GM18867 (cell line): ENCODE measurements around the gene NKAIN4.

Experiments
- ATAC-seq: cut with Tn5 transposase; IDR thresholded peaks from one replicate; pipeline ENCODE4 v1.9.1; 2021; ENCODE audit warnings: mild to moderate bottlenecking, moderate library complexity; ENCODE audit not compliant: unreplicated experiment

Gene NKAIN4

DNA sequence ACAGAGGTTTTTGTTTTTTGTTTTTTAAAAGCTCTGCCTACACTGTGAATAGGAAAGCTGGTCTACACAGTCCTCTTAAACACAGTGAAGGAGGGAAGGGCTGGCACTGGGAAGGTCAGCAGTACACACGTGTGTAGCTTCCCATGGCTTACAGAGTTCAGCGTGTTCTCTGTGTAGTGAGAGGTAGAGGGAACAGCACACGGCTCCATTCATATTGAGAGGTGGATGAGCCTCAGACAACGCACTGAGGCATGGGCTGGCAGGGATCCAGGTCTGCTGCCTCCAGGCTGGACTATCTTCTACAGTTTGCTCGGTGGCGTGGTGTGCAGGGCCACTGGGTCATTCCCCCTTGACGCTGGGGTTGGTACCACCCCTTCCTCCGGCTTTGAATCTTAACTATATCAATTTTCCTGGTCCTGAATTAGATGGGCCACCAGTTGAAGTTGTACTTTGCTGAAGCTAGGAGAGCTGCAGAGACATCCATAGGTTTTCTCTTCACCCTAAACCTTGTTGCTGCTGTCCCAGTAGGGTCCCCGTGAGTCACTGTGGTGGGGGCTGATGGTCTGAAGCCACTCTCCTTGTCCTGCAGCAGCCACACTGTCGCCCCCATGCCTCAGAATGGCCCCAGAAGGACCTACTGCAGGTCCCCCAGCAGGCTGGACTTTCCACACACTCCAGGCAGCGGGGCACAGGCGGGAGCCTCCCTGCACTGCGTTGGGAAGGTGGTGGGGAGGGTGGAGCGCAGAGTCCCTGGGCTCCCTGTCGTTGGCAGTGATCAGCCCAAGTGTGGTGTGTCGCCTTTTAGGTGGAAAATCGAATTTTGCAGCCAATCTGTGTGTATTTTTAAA is 20.3 kb upstream of the NKAIN4 start:
- no peak for ATAC-seq

DNA sequence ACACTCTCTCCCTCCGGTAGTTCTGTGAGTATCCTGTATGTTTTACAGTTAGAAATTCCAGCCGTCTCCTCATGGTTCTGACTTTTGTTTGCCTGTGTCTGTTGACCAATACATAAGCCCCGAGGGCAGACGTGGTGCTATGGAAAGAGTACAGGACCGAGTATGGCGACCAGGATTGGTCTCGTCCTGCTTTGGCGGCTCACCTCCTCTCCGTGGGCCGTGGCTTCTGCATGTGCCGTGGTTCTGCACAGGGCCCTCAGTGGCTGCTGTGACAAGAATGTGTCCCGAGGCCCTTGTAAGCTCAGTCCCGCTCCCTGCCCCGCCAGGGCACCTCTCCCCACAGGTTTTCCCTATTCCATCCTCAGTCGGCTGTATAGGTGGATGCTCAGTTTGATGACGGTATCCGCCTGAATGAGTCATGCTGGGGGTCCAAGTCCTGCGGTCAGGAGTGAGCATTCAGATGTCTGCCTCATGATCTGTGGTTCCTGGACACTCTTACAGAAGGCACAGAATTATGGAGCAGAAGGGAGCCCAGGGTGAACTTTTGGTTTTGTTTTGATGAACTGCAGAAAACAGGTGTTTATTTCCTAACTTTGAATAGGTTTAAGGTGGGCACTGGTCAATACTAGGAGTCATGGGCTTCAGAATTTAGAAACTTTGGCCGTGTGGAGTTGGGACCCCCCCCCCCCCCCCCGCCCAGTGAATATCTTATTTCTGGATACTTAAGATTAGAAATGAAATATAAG is 19.5 kb upstream of the NKAIN4 start:
- no peak for ATAC-seq

DNA sequence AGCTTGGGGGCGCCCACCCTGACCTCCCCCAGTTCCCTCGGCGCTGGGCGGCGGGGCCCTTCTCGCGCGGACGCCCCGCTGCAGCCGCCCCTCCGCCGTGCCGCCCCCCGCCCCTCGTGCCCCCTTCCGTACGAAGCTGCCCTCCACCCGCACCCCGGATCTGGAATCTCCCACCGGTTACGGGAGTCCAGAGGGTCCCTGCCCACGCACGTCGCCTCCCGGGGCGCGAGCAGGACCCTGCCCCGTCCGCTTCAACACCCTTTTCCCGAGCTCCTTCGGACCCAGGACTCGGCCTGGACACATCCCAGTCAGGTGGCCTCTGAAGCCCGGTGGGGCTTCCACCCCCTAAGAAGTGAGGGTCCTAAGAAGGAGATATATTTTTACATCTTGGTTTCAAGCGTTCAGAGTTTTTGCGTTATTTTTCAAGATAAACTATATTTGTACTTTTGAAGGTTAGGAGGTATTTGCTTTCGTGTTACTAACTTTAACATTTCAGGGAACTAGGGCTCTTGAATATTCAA is 18.9 kb upstream of the NKAIN4 start:
- no peak for ATAC-seq

DNA sequence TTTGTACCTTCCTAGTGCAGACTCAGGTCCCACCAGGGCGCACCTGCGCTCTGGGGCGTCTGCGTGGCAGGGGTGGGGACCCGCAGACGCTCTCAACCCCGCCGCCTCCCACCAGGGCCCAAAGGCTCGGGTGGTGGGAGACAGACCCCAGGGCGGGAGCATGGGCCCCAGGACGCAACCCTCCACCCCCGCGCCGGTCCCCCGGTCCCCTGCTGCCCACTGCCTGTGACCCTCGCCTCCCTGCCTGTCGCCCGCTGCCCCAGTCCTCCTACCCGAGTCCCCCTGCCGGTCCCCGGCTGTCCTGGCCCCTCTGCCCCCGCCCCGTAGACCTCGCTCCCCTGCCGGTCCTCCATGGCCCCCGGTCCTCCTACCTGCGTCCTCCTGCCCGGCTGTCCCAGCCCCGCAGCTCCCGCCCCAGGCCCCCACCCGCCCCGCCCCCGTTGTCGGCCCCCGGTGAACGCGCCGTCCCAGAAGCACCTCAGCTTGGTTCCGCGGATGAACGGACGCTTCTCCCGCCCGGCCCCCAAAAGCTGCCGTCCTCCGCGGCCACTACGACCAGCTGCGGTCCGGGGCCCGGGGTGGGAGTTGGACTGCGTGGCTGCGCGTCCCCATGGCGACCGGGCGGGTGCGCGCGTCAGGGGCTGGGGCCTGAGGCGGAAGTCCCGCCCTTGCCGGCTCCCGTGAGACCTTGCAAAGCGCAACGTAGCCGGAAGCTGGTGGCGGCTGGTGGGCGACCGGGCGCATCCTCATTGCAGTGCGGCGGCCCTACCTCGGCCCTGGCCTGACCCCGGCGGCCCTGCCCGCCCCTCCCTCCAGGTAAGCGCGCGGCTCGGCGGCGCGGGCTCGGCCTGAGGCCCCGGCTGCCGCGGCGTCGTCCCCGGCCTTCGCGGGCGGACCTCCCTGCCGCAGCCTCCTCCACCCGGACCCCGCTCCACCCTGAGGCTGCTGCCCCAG is 18.1 kb upstream of the NKAIN4 start, which contains the start of gene ARFGAP1:
TSS of gene ARFGAP1 (plus strand) at position 709 of the 954 bp plus-strand sequence. CDS start 2,768 bp downstream, outside the sequence.
- ATAC-seq: peak; percentile 90

DNA sequence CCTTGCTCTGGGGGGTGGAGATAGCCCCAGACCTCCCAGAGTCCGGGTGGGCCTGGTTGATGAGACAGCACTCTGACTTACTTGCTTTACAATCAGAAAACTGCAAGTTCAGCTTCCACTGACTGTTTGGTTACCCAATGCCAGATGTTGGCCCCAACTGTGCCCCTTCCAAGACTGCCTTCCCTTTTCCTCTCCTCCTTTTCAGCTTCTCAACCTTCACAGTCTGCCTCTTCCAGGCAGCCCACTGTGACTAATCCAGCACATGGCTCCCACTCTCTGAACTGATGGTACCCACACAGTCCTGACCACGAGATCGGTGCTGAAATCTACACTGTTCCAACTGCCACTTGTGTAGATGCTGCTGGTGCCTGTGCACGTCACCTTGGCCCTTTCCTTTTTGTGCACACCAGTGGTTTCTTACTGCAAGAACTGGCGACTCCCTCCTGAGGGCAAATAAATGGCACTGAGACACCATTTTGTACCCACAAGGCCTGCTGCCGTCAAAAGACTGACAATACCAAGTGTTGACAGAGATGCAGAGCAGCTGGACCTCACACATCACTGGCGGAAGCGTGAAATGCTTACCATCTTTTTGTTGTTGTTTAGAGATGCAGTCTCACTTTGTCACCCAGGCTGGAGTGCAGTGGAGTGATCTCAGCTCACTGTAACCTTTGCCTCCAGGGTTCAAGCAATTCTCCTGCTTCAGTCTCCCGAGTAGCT is 16.5 kb upstream of the NKAIN4 start:
- no peak for ATAC-seq

DNA sequence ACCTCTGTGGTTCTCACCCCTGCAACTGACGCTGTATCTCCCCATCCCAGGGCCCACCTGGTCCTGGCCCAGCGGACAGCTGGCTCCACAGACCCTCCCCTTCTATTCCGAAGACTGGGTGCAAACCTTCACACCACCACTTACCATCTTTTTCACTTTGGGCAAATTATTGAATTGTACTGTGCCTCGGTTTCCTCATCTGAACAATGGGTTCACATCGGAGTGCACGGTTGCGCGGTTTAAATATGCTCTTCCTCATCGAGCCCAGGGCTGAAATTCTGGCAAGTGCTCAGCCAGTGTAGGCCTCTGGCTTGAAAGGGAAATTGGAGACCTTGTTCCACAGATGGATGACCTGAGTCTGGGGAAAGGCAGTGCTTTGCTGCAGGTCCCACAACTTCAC is 15.5 kb upstream of the NKAIN4 start:
- no peak for ATAC-seq

DNA sequence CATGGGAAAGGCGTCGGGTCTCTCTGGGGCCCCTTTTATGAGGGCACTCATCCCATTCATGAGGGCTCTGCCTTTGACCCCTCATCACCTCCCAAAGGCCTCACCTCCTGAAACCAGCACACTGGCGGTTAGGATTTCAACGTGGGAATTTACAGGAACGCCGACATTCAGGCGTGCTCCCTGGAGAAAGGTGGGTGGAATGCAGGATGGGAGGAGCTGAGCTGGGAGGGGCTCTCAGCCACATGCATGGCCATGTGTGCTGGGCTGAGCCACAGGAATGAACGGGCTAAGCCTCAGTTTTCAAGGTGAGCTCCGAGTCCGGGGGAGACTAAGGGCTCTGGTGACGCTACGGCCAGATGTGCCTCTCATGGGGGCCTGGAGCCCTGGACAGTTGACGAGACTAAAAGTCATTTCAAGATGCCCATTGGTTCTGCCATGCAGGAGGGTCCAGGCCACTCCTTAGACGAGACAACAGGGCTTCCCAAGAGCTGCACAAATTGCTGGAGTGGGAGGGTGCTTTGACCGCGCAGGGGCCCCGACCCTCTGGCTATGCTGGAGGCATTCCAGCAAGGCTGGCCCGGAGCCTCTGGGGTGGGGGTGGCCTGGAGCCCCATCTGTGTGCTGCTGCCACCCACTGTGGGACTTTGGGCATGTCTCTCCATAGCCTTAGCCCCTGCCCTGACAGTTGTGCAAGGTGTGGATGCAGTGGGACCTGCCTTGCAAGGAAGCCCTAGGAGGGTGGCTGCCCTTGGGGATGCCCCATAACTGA is 14.6 kb upstream of the NKAIN4 start:
- no peak for ATAC-seq

DNA sequence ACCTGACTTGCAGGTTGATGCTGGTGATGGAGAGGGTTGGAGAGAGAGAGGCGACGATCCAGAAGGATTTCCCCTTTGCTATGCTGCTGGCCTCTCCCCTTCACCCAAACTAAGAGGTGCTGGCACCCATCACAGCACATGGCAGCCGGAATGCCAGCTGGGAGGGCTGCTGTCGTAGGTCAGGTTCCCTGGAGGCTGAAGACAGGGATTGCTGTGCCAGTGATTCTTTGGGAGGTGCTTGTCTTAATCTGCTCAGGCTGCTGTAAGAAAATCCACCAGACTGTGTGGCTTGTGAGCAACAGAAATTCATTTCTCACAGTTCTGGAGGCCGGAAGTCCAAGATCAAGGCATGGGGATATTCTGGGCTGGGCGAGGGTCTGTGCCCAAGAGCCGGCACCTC is 14.0 kb upstream of the NKAIN4 start:
- no peak for ATAC-seq

DNA sequence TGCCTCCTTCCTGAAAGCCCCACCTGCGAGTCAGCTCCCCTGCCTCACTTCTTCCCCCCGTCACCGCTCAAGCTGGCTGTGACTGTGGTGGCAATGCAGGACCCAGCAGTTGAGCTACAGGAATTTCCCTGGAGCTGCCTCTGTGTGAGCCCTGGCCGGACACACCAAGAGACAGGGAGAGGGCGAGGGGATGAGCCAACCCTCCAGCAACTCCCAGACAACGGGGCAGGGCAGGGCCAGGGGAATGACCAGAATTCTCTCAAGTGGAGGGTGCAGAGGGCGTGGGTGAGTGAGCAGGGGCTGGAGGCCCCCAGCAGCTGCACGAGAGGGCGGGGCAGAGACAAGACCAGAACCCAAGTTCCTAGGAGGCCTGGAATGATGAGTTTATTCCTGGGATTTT is 13.4 kb upstream of the NKAIN4 start:
- ATAC-seq: no peak

DNA sequence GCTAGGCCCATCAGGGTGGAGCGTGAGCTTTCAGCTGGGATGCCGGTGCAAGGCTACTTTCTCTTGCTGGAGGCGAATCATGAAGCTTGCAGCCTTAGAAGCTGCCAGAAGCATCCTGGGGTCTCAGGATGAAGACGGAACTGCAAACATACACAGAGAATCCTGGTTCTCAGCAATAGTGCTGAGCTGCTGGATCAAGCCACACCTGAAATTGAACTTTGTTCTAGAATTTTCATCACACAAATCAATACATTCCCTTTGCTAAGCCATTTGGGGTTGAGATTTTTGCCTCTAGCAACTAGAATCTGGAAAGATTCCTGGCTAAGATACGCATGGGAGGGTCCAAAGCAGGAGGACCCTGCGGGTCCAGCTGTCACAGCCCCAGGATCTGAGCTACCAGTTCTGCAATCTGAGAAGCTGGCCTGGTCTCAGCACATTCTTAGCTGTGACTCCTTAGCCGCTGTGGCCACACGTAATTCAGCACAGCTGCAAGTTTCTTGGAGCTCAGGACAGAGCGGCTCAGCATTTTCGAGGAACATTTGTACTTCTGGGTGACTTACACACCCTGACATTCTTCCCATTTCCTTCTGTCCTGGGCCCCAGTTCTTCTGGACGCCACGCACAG is 11.7 kb upstream of the NKAIN4 start:
- no peak for ATAC-seq

DNA sequence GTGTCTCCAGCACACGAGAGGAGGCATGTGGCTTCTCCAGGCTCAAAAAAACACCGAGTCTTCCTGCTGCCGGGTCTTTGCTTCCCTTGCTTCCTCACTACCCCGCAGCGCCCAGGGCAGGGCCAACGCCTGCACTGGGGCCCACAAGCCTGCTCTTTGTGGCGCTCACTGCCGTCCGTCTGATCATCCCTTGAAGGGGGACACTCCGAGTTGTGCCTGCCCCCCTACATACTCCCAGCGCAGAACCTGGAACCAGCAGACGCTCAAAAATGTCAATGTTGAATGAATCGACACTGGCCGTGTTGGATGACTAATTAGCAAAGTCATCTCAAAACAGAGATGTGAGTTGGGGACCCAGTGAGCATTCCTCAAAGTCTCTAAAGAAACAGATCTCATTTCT is 10.3 kb upstream of the NKAIN4 start:
- ATAC-seq: no peak

DNA sequence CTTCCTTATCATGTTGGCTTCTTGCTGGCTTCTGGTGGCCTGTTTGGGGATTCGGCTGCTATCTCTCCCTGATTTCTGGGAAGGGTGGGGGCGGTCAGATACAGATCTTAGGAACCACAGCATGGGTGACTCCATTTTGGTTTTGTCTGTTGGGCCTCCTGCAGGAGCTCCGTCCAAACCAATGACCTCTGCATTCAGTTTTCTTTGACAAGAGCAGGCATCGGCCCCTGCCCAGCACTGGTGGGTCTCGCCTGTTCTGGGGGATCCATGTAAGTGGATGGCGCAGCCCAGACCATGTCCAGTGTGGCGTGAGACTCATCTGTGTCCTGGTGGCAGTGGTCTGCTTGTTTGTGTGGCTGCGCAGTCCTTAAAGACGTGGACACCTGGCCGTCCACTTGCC is 9.7 kb upstream of the NKAIN4 start:
- ATAC-seq: no peak

DNA sequence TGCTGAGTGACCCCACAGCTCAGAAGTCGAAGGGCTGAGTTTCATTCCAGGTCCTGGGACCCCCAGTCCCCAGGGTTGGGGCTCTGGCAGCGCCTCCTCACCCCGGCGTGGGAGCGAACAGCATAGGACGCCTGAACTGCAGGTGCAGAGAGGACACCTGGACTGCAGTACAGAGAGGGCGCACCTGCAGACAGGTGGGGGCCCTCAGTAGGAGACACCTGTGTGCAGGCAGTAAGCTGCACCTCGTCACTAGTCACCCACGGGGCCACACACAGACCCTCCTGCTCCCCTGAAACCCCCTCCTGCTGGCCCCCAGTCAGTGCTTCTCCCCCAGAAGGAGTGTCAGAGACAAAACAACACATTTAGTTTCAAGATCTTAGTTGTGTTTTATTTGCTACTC is 8.6 kb upstream of the NKAIN4 start:
- no peak for ATAC-seq

DNA sequence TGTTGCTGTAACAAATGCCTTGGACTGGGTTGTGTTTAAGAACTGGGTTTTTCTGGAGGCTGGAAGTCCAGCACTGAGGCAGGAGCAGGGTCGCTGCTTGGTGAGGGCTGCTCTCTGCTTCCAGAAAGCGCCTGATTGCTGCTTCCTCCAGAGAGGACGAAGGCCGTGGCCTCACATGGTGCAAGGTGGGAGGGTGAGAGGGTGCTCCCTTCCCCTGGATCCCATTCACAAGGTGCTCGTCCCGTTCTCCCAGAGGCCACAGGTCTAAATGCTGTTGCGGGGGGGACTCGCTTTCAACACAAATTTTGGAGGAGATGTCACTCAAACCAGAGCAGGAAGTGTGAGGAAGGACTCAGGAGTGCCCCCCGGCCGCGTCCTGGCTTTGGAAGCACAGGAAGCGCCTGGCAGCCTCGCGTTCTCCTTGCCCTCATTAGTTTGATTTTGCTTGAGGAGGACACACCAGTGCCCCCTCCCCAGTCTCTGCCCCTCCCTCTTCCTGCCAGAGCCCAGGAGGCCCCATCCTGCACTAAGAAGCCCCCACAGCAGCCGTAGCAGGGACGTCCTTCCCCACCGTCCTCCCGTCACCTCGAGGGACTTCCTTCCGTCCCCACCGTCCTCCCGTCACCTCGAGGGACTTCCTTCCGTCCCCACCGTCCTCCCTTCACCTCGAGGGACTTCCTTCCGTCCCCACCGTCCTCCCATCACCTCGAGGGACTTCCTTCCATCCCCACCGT is 7.7 kb upstream of the NKAIN4 start:
- ATAC-seq: no peak

DNA sequence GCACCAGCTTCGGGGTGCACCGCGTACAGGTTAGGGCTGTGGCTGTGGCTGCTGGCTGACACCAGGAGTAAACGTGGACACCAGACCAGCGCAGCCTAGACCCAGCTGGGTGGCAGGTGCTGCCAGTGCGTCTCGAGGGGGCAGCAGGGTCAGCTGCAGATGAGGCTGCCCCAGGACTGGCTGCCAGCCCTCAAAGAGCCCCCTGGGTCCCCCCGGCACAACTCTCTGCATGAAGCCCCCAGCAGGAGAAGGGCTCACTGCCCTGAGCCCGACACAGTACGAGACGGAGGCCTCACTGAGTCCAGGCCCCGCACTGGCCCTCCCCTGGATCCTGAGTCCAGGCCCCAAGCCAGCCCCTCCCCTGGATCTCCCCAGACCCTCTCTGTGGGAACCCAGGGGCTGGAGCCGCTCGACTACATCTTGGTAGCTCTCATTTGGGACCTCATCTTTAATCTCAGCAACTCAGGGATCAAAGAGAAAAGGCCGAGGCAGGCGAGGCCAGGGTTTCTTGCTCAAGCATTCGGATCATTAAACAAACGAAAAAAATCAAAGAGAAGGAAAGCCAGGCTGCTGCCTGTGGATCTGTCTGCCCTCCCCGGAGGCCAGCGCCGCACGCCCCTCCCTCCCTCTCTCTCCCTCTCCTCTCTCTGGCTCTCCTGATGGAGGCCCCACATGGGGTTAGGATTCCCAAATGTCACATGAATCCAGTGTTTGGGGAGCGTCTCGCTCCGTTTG is 7.0 kb upstream of the NKAIN4 start:
- no peak for ATAC-seq

DNA sequence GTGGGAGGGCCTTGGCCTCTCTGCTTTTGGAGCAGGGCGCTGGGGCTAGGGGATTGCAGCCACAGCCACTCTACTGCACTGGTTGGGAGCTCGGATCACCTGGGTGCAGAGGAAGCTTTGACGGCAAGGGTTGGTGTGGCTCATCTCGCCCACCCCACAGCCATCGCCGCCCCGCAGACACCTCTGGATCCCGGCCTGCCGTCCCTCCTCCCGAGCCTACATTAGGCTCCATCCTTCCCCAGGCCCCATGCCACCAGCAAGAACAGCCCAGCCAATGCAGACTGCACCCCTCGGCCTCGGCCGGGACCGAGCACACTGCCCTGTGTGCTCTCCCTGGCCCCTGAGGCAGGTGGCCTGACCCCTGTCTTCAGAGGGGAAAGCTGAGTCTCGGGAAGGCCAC is 6.3 kb upstream of the NKAIN4 start:
- no peak for ATAC-seq

DNA sequence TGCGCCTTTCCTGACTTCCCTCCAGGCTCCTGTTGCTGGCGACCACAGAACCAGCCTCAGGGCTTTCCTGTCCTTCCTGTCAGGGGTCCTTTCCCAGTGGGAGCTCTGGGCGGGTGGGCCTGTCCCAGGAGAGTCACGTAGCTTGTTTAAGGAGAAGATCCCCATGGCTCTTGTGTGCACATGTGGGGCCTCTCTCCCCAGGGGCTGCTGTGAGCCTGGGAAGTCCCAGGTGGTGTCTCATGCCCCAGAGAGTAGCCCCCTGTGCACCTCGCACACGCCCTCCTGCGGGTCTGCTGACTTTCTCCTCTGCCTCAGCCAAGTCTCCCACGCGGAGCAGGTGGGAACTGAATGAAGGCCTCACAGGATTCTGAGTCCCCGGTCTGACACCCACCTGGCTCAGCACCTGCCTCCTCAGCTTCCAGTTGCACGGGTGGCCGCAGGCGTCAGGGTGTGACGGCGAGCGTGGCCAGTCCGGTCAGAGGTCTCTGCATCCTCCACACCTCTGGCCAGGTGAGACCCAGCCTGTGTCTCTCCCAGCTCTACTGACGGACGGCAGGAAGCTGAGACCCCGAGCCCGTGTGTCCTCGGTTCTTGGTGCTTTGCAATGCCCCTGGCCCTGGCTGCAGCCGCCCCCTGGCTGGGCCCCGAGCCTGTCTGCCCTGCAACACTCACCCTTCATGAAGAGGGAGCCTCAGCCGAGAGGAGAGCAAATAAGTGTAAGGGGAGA is 5.6 kb upstream of the NKAIN4 start:
- no peak for ATAC-seq
